ENCODE results near the gene TMEM225B.
"Not testable (repeated sequence)": the region's sequence is repeated elsewhere in the genome, so short reads cannot be mapped to it uniquely, and the experiment has no call there.

Gene TMEM225B

GRCh38 chr7:99623091-99623693, 25.1 kb downstream of the TMEM225B start:
- DNase-seq (ENCODE audit: low read depth in 2 of 2): peak in 1 of 2 experiments; percentile 11

GRCh38 chr7:99623702-99624447, 25.8 kb downstream of the TMEM225B start:
- DNase-seq (ENCODE audit: low read depth in 2 of 2): peak in 1 of 2 experiments; percentile 18

- DNase-seq (ENCODE audit: low read depth in 2 of 2): peak; percentile 43 to 63
These were observed 26.4 kb downstream of the TMEM225B start for GRCh38 chr7:99624484-99624883.

- DNase-seq (ENCODE audit: low read depth in 2 of 2): no peak
These were observed 27.3 kb downstream of the TMEM225B start for GRCh38 chr7:99625321-99625720.

GRCh38 chr7:99625961-99626360, 27.9 kb downstream of the TMEM225B start:
- DNase-seq (ENCODE audit: low read depth in 2 of 2): no peak

- no peak for DNase-seq (ENCODE audit: low read depth in 2 of 2)
These were observed 28.6 kb downstream of the TMEM225B start for GRCh38 chr7:99626661-99627060.

GRCh38 chr7:99627513-99627912, 29.4 kb downstream of the TMEM225B start:
- no peak for DNase-seq (ENCODE audit: low read depth in 2 of 2)

GRCh38 chr7:99628471-99629465, 30.7 kb downstream of the TMEM225B start:
- DNase-seq (ENCODE audit: low read depth in 2 of 2): no peak

GRCh38 chr7:99629643-99630042, 31.6 kb downstream of the TMEM225B start:
- DNase-seq (ENCODE audit: low read depth in 2 of 2): no peak

- DNase-seq (ENCODE audit: low read depth in 2 of 2): peak in 1 of 2 experiments; percentile 28
These were observed 33.4 kb downstream of the TMEM225B start for GRCh38 chr7:99631295-99632109.

- not testable (repeated sequence) for DNase-seq (ENCODE audit: low read depth in 2 of 2)
These were observed 39.3 kb downstream of the TMEM225B start for GRCh38 chr7:99637414-99637813.

- DNase-seq (ENCODE audit: low read depth in 2 of 2): no peak
These were observed 40.7 kb downstream of the TMEM225B start for GRCh38 chr7:99638731-99639130.

GRCh38 chr7:99639267-99639666, 41.2 kb downstream of the TMEM225B start:
- no peak for DNase-seq (ENCODE audit: low read depth in 2 of 2)

- DNase-seq (ENCODE audit: low read depth in 2 of 2): no peak
These were observed 44.0 kb downstream of the TMEM225B start for GRCh38 chr7:99642027-99642426.

- DNase-seq (ENCODE audit: low read depth in 2 of 2): no peak
These were observed 45.4 kb downstream of the TMEM225B start for GRCh38 chr7:99643464-99643863.

GRCh38 chr7:99644431-99644830, 46.4 kb downstream of the TMEM225B start:
- DNase-seq (ENCODE audit: low read depth in 2 of 2): no peak

GRCh38 chr7:99645590-99645989, 47.5 kb downstream of the TMEM225B start:
- DNase-seq (ENCODE audit: low read depth in 2 of 2): no peak

- no peak for DNase-seq (ENCODE audit: low read depth in 2 of 2)
These were observed 50.8 kb downstream of the TMEM225B start for GRCh38 chr7:99648843-99649242.

- no peak for DNase-seq (ENCODE audit: low read depth in 2 of 2)
These were observed 53.2 kb downstream of the TMEM225B start for GRCh38 chr7:99651290-99651689.

GRCh38 chr7:99652671-99653070, 54.6 kb downstream of the TMEM225B start:
- no peak for DNase-seq (ENCODE audit: low read depth in 2 of 2)

GRCh38 chr7:99653269-99653668, 55.2 kb downstream of the TMEM225B start:
- not testable (repeated sequence) for DNase-seq (ENCODE audit: low read depth in 2 of 2)
